ENCODE measurements around the gene ACTL9.

Gene ACTL9

DNA sequence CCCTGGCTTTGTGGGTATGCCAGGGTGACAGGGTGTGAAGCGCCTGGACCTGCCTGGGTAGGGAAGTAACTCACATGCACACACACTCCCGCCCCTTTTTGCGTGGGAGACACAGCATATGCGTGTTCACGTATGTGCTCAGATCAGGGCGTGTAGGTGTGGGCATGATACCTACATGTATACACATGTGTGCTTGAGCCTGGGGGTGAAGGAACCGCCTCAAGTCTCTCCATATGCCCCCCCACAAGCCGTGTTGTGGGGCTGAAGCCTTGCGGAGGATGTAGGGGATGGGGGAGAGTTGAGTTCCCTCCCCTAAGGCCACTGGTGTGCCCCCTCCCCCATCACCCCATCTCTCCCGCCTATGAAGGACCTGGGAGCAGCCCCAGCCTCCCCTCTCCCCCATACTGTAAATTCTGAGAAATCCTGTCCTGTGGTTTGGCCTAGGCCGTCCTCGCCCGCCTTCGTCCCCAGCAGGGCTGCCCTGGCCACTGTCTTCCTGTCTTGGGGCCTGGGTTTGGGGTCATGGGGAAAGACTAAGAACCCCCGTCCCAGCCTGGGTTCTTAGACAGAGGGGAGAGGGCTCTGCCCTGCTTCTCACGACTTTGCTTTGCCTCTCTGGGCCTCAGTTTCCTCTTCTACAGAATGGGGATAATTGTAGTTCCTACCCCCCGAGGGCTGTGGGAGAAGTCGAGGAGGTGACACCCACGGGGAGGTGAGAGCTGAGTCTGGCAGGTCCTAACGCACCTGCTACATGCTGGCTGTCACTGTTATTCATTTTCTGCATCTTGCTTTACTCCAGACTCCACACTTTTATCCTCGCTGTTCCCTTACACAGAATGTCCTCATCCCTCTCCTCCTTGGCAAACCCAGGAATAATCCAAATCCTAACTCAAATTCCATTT, 14.3 kb downstream of the ACTL9 start:
- DNase-seq, result no peak

DNA sequence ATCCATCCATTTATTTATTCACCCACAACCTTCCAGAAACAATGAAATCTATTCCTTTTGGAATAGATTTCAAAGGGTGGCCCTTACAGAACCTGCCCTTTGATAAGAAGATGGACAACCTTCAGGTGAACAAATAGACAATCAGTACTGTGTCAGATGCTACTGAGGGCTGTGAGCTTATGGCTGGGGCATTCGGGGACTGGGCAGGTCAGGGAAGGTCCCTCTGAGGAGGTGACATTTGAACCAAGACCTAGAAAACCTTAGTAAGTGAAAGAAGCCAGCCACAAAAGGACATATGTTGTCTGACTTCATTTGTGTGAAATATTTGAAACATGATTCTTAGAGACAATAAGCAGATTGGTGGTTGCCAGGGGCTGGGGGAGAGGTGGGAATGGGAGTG, 15.7 kb downstream of the ACTL9 start:
- DNase-seq, result no peak

DNA sequence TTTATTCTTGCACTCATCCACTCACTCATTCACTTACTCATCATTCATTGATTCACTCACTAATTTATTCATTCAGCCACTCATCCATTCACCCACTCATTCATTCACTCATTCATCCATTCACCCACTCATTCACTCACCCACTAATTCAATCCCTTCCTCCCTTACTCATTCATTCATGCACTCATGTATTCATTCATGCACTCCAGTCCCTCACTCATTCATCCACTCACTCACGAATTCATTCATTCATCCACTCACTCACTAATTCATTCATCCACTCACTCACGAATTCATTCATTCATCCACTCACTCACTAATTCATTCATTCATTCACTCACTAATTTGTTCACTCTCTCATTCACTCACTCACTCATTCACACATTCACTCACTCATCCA, 16.1 kb downstream of the ACTL9 start:
- DNase-seq, result no peak

DNA sequence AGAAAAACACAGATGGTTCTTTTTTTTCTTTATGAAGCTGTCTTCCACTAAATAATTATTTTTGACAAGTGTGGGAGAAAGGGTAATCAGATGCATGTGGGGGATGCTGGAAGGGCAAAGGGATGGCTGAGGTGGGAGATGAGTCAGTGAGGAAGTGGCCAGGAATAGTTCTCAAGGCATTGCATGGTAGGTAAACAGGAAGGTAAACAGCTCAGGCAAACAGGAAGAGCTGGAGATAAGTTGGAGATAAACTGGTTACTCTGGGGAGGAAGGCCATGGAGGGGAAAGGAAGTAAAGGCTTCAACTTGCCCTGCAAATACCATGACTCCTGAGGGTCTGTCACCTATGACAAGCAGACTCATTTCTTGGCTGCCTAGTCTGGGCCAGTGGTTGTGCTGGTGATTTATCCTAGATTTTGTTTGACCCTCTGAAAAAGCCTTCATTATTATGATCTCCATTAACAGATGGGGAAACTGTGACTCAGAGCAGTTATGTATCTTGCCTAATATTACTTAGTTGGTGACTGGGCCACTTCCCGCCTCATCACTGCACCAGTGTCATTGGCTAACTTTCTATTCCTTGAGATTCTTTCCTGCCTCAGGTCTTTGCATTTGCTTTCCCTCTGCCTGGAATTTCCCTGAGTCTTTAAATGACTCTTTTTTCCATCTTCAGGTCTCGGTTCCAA, 17.1 kb downstream of the ACTL9 start:
- DNase-seq, result no peak

DNA sequence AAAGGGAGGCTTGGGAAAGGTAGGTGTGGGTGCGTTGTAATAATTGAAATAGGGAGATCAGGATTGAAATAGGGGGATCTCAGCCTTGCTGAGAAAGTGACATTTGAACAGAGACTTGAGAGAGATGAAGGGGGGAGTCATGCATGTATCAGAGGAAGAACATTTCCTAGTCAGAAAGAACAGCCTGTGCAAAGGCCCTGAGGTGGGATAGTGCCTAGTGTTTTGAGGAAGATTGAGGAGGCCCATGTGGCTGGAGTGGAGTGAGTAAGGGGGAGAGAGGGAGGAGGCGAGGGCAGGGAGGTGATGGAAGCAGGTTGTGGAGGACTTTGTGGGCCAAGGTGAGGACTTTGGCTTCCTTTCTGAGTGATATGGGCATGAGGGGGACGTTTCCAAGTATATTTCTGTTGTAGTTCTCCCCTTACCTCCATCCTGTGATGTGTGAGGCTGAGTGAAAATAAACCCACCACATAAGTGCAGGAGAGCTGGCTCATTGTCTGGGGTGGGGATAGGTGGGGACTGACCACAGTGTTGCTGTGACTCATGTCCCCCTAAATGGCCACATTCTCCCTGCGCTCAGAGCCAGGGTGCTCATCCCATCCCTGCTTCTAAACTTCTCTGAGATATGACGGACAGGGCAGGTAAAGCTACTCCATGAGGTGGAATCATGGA, 17.8 kb downstream of the ACTL9 start:
- no peak for DNase-seq

DNA sequence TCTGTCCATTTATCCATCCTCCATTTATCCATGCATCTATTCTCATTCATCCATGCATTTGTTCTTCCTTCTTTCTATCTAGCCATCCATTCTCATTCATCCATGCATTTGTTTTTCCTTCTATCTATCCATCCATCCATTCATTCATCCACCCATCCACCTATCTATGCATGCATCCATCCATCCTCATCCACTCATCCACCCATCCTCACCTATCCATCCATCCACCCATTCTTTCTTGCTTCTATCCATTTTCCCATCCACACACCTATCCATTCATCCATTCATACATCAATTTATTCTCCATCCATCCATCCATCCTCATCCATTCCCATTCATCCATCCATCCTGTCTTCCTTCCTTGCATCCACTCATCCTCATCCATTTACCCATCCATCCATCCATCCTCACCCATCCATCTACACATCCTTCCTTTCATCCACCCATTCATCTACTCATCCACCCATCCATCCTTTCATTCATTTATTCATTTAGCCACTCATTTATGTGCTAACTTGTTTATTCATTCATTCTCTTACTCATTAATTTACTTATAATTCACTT, 20.3 kb downstream of the ACTL9 start:
- DNase-seq, result no peak

DNA sequence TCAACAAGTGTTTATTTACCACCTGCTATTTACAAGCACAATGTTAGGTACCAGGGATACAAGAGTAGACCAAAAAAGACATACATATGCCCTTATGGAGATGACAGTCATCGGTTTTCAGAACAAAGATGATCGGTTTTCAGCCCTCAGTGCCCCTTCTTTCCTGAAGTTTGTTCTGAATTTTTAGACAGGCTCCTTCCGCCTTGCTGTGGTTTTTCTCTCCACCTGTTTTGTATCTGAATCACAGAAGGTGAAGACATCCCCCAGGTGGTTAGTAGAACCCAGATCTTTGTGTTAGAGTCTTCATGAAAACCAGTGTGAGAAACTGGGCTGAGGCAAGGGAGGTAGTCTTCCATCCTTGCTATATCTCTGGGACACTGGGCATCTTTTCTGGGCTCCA, 23.5 kb downstream of the ACTL9 start:
- no peak for DNase-seq

DNA sequence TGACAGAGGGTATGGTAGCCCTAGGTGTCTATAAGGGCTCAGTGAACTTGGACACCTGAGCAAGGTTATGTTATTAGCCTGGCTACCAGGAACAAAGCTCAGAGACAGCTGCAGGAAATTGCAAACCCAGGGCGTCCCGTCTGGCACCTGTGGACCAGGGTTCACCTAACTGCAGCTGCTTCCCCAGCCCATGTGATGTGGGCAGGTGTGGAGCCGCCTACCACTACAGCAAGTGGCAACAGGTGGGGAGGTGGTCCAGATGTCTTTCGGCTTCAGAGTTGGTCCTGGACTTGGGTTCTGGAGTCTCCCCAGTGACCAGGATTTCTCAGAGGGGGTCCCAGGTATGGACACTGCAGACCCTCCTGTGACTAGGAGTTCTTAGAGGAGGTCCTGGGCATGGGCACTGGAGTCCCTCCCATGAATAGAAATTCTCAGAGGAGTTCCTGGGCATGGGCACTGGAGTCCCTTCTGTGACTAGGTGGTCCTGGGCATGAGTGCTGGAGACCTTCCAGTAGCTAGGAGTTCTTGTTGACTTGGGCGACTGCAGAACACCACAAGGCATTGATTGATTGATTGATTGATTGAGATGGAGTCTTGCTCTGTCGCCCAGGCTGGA, 25.2 kb downstream of the ACTL9 start:
- no peak for DNase-seq

DNA sequence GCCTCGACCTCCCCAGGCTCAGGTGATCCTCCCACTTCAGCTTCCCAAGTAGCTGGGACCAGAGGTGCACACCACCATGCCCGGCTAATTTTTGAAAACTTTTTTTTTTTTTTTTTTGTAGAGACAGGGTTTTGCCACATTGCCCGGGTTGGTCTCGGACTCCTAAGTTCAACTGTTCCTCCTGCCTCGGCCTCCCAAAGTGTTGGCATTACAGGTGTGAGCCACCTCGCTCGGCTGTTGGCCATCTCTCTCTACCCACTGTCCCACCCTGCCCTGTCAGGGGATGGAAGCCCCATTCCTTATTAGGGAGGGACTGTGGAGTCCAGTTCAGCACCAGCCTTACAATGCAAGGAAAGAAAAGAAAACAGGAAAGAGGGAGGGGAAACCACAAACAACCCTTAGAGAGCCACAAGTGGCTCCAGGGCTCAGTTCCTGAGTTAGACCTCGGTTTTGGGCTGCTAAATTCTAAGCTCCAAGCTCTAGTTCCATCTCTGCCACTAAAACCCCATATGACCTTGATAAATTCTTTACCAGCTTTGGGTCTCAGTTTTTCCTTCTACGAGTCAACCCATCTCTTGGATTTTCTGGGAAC, 31.7 kb downstream of the ACTL9 start:
- DNase-seq, result no peak

DNA sequence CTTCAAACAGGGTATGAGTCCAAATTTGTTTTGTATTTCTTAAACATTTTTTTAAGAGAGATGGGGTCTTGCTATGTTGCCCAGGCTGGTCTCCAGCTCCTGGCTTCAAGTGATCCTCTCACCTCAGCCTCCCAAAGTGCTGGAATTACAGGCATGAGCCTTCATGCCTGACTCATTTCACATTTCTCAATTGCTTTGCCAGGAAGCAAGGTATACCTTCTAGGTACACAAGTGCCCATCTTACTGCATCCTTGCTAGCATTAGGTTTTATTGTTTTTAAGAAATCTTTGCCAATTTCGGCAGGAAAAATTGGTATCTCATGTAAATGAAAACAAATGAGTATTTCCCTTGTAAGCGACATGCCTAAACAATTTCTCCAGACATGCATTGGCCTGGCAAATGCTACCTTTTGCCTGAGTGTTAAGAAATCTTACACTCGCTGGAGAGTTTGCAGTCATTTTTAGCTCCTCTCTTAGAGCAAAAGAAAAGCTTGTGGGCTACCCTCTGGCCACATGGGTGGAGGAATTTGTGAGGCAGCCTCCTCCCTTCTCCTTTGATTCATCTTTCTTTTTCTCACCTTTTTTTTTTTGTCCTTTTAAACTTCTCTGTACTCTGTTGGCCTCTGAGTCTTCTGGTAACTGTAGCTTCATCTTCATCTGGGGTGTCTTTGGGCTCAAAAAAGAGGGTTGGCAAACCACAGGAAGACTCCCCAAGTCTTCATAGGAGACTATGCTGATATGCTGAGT, 33.0 kb downstream of the ACTL9 start:
- no peak for DNase-seq

DNA sequence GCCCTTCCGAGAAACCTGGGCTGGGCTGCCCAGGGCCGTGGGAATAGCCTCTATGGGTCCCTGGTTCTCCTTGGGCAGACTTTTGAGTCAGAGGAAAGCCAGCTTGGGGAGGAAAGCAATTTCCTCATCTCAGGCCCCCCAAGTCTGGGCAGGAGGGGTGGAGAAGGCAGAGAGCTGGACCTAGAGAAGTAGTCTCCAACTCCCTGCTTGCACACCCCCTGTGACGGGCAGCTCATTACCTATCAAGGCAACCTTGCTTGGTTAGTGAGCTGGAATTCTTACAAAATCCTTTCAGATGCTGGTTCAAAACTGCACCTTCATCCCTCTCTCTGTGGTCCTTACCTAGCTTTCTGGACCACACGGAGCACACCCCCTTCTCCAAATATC, 33.9 kb downstream of the ACTL9 start:
- DNase-seq, result no peak

DNA sequence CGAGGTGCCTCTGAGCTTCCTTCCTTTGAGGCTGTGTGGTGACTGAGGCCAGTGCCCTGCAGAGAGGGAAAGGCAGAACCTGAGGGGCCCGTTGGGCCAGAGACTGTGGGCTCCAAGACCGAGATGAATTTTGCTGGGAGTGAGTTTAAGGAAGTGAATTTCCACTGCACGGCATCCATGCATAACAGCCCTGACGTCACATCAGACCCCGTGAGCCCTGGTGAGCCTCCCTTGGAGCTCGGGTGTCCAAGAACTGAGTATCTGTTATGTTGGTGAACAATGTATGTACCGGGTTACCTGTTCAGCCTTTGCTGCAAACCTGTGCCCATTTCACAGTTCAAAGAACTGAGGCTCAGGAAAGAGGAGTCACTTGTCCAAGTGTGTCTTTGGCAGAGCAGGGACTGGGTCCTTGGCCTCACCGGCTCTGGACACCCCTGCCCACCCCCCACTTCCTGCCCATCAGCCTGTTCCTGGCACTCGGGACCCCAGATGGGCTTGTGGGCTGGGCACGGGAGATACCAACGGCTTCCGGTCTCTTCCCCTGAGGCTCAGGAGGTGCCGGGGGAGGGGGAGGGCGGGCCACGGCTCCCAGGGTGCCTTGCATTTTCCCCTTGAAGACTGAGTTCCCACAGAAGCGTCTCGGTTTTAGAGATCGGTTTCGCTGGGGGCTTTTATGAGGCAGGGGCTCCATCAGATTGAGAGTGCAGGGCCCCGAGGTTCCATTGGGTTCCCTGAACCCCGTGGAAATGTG, 34.5 kb downstream of the ACTL9 start:
- peak; percentile 44 for DNase-seq

DNA sequence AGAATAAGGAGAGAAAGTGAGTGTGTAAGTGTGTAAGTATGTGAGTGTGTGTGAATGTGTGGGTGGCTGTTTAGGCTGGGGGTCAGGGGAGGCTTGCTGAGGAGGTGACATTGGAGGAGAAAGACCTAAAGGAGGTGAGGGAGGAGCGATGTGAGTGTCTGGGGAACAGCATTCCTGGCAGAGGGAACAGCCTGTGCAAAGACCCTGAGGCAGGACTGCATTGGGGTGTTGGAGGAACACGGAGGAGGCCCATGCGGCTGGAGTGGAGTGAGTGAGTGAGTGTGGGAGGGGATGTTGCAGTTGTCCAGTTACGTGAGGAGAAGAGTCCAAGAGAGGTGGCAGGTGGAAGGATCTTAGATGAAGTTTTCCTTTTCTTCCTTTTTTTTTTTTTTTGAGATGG, 36.3 kb downstream of the ACTL9 start:
- DNase-seq, result no peak

DNA sequence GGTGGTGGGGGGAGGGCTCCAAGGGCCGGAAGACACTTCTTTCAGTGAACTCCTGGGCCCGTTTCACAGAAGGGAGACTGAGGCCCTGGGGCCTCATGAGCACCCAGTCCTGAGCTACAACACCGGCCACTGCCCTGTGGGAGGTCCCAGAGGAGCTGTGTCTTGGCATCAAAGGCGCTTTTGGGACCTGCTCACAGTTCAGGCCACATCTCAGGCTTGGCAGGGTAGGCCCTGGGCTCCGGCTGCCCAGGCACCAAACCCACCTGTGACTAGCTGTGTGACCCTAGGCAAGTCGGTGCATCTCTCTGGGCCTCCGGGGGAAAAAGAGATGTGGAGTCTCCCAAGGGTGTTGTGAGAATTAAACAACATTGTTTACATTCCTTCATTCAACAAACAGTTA, 38.7 kb downstream of the ACTL9 start:
- no peak for DNase-seq

DNA sequence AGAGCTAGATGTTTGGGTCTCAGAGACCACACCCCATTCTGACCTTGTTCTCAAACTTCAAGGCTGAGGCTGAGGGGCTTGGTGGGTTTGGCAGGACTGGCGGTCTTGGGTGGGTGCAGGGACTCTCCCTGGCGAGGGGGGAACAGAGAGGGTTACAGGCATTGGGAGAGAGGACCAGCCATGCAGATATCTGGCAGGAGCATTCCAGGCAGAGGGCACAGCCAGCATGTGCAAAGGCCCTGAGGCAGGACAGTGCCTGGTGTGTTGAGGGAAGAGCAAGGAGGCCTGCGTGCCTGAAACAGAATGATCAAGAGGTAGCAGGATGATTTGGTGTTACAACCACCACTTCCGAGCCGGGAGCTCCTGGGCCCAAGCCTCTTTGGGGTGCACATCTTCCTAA, 40.7 kb downstream of the ACTL9 start:
- DNase-seq, result no peak

DNA sequence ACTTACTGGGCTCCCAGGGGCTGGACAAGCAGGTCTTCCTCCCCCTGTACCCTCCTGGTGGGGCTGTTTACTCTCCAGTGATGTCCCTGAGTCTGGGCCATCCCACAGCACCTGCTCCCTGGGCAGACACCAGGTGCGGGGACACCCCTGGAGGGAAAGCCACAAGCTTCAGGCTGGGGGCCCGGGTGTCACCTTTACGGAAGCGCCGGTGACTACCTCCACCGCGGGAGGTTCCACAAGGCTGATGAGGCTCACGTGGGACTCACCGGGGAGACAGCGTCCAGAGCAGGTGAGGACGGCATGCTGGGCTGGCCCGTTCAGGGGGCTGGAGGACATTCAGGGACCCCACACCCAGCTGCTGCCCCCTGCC, 43.3 kb downstream of the ACTL9 start:
- DNase-seq, result peak; percentile 38

DNA sequence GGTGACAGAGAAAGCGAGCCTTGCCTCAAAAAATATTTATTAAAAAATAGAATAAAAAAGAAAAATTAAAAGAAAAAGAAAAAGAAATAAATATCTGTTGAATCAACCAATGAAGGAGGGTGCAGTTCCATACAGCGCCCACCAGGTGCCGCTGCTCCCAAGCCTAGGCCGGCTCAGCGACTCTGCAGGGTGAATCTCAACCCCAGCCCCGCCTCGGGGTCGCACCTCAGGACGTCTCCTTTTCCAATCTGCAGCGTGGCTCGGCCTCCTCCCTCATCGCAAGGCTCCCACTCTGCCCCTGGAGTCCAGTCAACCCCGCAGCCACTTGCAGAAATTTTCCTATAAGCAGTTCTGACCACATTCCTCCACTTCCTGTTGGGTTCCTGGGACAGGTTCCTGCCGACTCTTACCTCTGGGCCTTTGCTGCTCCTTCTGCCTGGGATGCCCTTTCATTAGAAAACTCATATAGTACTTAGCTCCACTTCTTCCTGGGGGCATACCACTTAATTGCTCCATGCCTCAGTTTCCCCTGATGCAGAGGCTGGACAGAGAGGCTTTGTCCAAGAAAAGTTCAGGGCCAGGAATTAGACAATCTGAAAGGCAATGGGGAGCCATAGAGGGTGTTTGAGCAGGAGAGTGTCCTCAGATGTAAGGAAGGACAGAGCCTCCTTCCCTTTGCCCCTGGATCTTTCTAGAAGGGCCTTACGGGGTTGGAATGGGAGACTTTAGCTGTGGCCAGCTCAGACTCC, 43.8 kb downstream of the ACTL9 start:
- peak; percentile 68 for DNase-seq

DNA sequence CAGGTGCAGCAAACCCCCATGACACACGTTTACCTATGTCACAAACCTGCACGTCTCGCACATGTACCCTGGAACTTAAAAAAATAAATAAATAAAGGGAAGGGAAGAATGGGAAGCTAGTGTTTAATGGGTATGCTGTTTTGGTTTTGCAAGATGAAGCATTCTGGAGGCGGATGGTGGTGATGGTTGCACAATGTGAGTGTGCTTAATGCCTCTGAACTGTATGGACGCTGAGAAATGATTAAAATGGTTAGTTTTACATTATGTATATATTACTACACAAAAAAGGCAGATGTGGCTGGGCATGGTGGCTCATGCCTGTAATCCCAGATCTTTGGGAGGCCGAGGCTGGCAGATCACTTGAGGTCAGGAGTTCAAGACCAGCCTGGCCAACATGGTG, 50.4 kb downstream of the ACTL9 start:
- DNase-seq, result no peak

All from CD4-positive, alpha-beta T cell treated with Interleukin-21 for 1 hour (primary cell).